Measurements from ENCODE around the gene CCL11.
"Not testable (repeated sequence)": the region's sequence is repeated elsewhere in the genome, so short reads cannot be mapped to it uniquely, and the experiment has no call there.

Gene CCL11

GRCh38 chr17:34307110-34307509 lies 21.6 kb downstream of the CCL11 start:
- no peak for DNase-seq (ENCODE audit: low spot score)

DNA sequence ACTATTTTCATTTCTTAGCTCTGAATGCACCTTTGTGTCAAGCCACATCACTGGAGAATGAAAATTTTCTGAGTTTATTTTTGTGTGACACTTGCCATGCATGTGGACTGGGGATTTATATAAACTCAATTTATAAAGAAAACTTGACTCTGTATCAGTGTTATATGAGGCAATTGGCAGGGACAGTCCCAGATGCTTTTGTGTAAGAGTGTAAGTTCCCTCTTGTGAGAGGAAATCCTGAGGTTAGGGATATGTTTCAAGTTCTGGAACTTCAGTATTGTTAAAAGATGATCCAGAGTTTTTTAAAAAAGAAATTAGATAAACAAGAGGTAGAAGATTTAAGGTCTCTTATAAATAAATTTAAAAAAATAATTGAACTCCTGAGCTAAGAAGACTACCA lies 22.8 kb downstream of the CCL11 start:
- DNase-seq (ENCODE audit: low spot score): no peak

DNA sequence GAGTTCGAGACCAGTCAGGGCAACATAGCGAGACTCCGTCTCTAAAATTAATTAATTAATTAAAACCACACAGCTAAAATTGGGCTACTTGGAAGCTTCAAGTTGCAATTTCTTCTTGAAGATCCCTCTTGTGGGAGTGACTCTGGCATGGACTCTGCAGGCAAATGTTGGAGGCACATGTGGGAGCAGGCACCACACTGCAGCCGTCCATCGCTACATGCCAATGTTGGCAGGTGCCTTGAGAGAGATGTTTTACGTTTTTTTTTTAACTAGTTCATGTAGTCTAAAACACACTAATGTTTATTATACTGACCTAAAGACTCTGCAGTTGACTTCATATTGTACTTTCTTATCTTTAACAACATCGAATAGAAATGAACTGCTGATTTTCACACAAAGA lies 25.7 kb downstream of the CCL11 start:
- no peak for DNase-seq (ENCODE audit: low spot score)

- no peak for DNase-seq (ENCODE audit: low spot score)
These were observed 26.5 kb downstream of the CCL11 start for GRCh38 chr17:34312080-34312479.

DNA sequence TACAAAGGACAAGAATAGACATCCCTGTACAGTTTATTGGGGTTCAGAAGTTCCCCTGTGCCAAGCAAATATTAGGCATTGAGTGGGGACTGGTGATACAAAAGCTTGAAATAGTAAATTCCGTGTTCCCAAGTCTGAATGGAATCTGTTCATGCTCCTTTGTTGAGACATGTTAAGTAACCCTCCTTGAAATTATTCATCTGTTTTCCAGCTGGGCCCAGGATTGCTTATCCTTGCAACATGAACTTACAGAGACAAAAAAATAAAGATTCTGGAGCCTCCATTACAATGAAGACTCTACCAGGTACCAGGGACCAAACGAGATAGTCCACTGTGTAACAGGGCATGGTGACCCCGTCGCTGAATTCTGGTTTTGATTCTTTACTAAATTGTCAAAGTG lies 27.6 kb downstream of the CCL11 start:
- no peak for DNase-seq (ENCODE audit: low spot score)

DNA sequence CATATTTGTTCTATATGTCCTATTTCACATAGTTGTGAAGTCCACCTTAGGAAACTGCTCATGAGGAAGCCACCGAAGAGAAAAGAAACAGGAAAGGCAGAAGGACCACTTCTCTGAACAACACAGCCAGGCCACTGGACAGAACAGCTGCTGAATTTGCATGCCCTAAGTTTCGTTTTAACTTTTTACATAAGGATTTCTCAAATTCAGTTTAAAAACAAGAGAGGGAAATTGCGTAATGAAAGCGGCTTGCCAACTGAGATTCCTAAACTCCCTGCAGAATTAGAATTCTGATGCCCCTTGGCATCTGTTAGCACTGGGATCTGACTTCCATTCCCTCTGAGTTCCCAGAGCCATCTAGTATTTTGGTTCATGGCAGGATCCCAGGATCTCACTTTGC lies 28.7 kb downstream of the CCL11 start:
- no peak for DNase-seq (ENCODE audit: low spot score)

- peak; percentile 32 for DNase-seq (ENCODE audit: low spot score)
These were observed 32.9 kb downstream of the CCL11 start for GRCh38 chr17:34318474-34318873.

DNA sequence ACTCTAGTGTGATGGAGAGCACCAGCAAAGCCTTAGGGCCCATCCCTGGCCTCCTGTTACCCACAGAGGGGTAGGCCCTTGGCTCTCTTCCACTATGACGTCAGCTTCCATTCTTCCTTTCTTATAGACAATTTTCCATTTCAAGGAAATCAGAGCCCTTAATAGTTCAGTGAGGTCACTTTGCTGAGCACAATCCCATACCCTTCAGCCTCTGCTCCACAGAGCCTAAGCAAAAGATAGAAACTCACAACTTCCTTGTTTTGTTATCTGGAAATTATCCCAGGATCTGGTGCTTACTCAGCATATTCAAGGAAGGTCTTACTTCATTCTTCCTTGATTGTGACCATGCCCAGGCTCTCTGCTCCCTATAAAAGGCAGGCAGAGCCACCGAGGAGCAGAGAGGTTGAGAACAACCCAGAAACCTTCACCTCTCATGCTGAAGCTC lies 33.5 kb downstream of the CCL11 start, which contains the start of gene CCL8:
Gene CCL8, plus strand, starts transcription at position 397 of the 445 bp plus-strand sequence. CDS start 67 bp downstream, outside the sequence.
- no peak for DNase-seq (ENCODE audit: low spot score)

DNA sequence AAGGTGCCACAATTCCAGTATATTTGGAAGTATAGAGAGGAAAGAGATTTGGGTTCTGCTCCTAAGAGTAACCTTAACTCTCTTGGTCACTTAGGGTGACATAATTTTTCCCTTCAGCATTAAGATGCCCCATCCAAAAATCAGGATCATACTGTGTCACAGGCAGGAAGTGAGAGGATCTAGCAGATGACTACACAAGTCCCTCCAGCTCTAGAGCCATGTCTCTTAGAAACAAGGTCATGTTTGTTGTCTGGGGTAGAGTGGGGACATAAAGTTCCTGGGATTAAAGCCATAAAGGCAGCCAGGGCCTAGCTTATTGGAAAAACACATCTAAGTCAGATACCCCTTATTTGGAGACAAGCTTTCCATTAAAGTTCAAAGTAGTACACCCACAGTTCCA lies 36.4 kb downstream of the CCL11 start:
- DNase-seq (ENCODE audit: low spot score): no peak

GRCh38 chr17:34327580-34327979 lies 42.0 kb downstream of the CCL11 start:
- not testable (repeated sequence) for DNase-seq (ENCODE audit: low spot score)

DNA sequence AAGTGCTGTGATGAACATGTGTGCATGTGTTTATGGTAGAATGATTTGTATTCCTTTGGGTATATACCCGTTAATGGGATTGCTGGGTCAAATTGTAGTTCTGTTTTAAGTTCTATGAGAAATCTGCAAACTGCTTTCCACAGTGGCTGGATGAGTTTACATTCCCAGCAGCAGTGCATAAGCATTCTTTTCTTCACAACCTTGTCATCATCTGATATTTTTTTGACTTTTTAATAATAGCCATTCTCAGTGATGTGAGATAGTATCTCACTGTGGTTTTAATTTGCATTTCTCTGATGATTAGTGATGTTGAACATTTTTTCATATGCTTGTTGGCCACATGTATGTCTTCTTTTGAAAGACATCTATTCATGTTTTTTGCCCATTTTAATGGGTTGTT lies 52.2 kb downstream of the CCL11 start:
- no peak for DNase-seq (ENCODE audit: low spot score)

Data from germinal center (tissue), 1 donor.